Endothelial cell (in vitro differentiated cells): ENCODE measurements around the gene VEGFC. TPM values are rescaled to one million over a fixed set of nuclear protein-coding genes. Genes with fewer than 3 reads are reported as not detected.

Experiments
- DNase-seq: peaks from one replicate; pipeline ENCODE4 v3.0.0; 2021; ENCODE audit warnings: low spot score
- H3K27ac Mint-ChIP-seq: one replicate; pipeline ENCODE4 v1.8.0; 2021; ENCODE audit warnings: mixed read lengths, inconsistent platforms; ENCODE audit not compliant: unreplicated experiment
- H3K27me3 Mint-ChIP-seq: one replicate; pipeline ENCODE4 v1.8.0; 2021; ENCODE audit warnings: mild to moderate bottlenecking, moderate library complexity, mixed read lengths, inconsistent platforms; ENCODE audit not compliant: unreplicated experiment
- H3K36me3 Mint-ChIP-seq: one replicate; pipeline ENCODE4 v1.8.0; 2021; ENCODE audit warnings: mild to moderate bottlenecking, low read depth, mixed read lengths, inconsistent platforms; ENCODE audit not compliant: unreplicated experiment
- H3K4me1 Mint-ChIP-seq: one replicate; pipeline ENCODE4 v1.8.0; 2021; ENCODE audit warnings: mild to moderate bottlenecking, mixed read lengths, inconsistent platforms; ENCODE audit not compliant: unreplicated experiment
- H3K4me3 Mint-ChIP-seq: one replicate; pipeline ENCODE4 v1.8.0; 2021; ENCODE audit warnings: mild to moderate bottlenecking, mixed read lengths, inconsistent platforms; ENCODE audit not compliant: unreplicated experiment
- H3K9me3 Mint-ChIP-seq: one replicate; pipeline ENCODE4 v1.8.0; 2021; ENCODE audit warnings: mixed read lengths, inconsistent platforms; ENCODE audit not compliant: unreplicated experiment
- total RNA-seq: library from RNA; stranded (reverse); fragmentation: NEBNext Ultra II Directional; extraction: Animal tissue kit (Norgen Biotek cat#: 25700); gene quantifications from one replicate; pipeline ENCODE4 v1.2.1, GENCODE V29; 2021; ENCODE audit not compliant: unreplicated experiment
- TF ChIP-seq, protein P1 (sequence below): fragments of 200-600 bp; sonication (generic); IDR thresholded peaks from one replicate; pipeline ENCODE4 v1.5.0; 2021; ENCODE audit warnings: antibody characterized with exemption; ENCODE audit not compliant: unreplicated experiment

Gene VEGFC
- total RNA-seq, 1 donor from 2014 or later, result 0.92 TPM

DNA sequence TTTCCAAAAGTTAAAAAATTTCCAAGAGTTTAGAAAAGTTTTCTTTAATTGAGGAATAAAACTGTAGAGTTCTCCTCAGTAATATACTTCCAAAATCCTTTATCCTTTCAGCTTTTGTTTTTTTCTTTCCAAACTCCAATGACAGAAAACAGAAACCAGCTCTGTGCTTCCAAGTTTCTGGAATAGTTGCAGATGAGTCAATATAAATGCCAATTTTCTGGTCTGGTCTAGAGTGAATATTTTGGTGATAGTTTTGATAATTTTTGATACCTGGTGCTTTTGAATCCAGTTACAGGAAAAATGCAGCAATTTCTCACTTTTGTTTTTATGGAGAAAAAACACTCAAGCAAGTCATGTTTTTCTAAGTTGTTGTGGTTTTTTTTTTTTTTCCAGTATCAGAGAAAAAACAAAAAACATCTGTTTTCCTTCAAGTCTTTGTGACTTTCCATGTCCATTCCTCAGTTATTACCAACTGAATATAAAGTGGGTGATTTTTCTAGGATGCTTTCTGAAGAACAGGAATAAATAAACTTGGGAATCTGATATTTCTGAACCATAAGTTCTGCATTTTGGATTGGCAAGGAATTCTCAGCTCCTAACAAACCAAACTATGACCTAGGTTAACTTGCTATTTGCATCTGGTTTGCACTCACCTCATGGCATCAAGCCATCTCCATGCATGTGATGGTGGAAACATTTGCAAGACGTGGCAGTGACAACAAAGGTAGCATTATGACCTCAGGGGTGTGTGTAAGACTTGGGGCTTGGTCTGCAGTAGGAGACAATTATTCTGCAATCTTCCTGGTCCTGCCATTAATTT lies 139.1 kb downstream of the VEGFC start:
- no peak for DNase-seq
- H3K4me1 Mint-ChIP-seq, result no peaks in the 10 kb centered on the region
- no peak overlapping the region for H3K4me3 Mint-ChIP-seq
- TF ChIP-seq, protein P1, sequence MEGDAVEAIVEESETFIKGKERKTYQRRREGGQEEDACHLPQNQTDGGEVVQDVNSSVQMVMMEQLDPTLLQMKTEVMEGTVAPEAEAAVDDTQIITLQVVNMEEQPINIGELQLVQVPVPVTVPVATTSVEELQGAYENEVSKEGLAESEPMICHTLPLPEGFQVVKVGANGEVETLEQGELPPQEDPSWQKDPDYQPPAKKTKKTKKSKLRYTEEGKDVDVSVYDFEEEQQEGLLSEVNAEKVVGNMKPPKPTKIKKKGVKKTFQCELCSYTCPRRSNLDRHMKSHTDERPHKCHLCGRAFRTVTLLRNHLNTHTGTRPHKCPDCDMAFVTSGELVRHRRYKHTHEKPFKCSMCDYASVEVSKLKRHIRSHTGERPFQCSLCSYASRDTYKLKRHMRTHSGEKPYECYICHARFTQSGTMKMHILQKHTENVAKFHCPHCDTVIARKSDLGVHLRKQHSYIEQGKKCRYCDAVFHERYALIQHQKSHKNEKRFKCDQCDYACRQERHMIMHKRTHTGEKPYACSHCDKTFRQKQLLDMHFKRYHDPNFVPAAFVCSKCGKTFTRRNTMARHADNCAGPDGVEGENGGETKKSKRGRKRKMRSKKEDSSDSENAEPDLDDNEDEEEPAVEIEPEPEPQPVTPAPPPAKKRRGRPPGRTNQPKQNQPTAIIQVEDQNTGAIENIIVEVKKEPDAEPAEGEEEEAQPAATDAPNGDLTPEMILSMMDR, result no peak
- H3K9me3 Mint-ChIP-seq, result no peaks in the 10 kb centered on the region
- no peaks in the 10 kb centered on the region for H3K36me3 Mint-ChIP-seq
- no peak overlapping the region for H3K27ac Mint-ChIP-seq
- no peaks in the 10 kb centered on the region for H3K27me3 Mint-ChIP-seq

DNA sequence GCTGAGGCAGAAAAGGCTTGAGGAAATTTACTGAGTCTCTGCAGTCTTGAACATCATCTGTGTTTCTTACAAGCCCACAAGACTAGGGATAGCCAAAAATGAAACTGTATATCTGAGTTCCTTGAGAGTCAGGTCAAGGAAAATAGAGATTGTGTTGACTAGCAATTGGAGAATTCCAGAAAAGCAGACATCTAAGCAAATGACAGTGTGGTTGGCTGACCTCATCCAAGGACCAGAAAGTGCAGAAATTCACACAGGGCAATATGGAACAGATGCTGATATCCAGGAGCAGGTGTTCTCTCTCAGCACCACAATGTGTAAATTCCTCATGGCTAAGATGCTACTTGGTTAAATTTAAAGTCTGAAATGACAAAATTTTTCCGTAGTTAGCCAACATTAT lies 146.4 kb downstream of the VEGFC start:
- Mint-ChIP-seq H3K27ac (no peak overlapping the region), H3K27me3 (no peaks in the 10 kb centered on the region), H3K4me1 (no peaks in the 10 kb centered on the region), H3K36me3 (no peaks in the 10 kb centered on the region), H3K4me3 (no peak overlapping the region), H3K9me3 (no peaks in the 10 kb centered on the region)
- TF ChIP-seq, protein P1, result no peak
- no peak for DNase-seq

DNA sequence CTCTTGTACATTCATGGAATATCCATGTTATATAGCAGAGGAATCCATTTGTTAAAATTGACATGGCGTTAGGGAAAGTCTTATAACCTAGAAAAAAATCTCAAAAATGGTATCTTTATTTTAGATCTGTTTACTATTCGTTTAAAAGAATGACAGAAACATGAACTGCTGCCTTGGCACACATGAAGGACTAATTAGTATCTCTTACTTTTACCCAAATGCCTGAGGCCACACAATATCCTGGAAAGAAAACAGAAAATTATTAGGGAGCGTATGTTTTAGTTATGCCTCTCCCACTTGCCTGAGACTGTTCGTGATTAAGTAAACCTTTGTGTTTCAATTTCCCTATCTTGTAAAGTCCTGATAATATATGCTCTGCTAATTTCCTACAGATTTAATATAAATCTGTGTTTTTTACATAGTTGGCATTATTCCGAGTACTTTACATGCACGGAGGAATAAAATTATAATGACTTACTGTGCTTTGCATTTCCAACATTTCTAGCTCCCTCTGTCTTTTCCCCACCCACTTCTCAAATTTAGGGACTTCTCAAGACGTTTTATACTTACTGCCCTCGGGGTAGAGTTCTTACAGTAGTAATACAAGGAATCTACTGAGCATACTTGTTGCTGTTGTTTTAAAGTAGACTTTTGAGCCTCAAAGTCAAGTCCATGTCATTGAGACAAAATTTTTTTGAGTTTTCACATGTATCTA lies 147.3 kb downstream of the VEGFC start:
- TF ChIP-seq, protein P1, result no peak
- H3K4me1 Mint-ChIP-seq, result no peaks in the 10 kb centered on the region
- H3K9me3 Mint-ChIP-seq, result no peaks in the 10 kb centered on the region
- H3K27me3 Mint-ChIP-seq, result no peaks in the 10 kb centered on the region
- no peak for DNase-seq
- H3K27ac Mint-ChIP-seq, result no peak overlapping the region
- H3K36me3 Mint-ChIP-seq, result no peaks in the 10 kb centered on the region
- no peak overlapping the region for H3K4me3 Mint-ChIP-seq

DNA sequence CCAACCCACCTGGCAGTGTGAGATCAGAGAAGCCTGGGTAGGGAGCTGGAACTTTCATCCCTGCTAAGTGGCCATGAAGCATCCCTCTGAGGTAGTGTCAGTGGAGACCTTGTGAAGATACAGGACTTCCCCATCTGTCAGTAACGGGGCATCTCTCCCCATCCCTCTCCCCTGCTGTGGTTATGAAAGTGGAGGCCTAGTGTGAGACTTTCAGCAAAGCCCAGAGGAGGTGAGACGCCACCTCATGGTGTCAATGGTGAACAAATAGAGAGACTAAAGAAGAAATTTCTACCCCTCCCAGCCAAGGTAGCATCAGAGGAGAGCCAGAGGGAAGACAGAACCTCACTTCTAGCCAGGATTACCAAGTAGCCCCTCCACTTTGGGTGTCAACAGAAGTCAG lies 150.2 kb downstream of the VEGFC start:
- no peaks in the 10 kb centered on the region for H3K4me1 Mint-ChIP-seq
- no peaks in the 10 kb centered on the region for H3K27me3 Mint-ChIP-seq
- no peak overlapping the region for H3K27ac Mint-ChIP-seq
- H3K9me3 Mint-ChIP-seq, result no peaks in the 10 kb centered on the region
- TF ChIP-seq, protein P1, result no peak
- no peaks in the 10 kb centered on the region for H3K36me3 Mint-ChIP-seq
- no peak for DNase-seq
- H3K4me3 Mint-ChIP-seq, result no peak overlapping the region

DNA sequence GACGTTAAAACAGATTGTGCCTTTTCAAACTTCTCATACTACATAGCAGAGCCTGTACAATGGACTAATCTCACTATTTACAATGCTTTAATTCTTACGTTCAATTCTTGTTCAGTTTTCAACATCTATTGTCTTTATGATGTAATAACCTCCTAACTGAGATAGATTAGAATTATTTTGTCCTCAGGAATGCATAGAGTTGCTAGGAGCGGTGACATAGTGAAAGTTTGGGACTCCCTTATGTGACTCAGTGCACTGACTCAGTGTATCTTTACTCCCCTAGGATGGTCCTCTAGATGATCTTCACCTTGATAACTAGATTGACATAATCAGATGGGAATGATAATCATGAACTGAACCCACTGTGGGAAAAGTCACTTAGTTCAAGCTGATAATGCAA lies 151.5 kb downstream of the VEGFC start:
- no peak for DNase-seq
- H3K9me3 Mint-ChIP-seq, result no peaks in the 10 kb centered on the region
- H3K27ac Mint-ChIP-seq, result no peak overlapping the region
- no peak overlapping the region for H3K4me3 Mint-ChIP-seq
- H3K27me3 Mint-ChIP-seq, result no peaks in the 10 kb centered on the region
- TF ChIP-seq, protein P1, result no peak
- no peaks in the 10 kb centered on the region for H3K36me3 Mint-ChIP-seq
- H3K4me1 Mint-ChIP-seq, result no peaks in the 10 kb centered on the region
